HepG2 (cell line): ENCODE results near the gene SBNO2. TPM values are rescaled to one million over a fixed set of nuclear protein-coding genes. Genes with fewer than 3 reads are reported as not detected.

Experiments
- ATAC-seq: fragments of 200-7000 bp; cut with Tn5 transposase; 3 replicates; pipeline ENCODE4 v1.9.1; 2020; ENCODE audit warnings: mild to moderate bottlenecking, moderate library complexity
- BruUV-seq: library from RNA; stranded (reverse); fragments of 400-500 nt; replicated peaks from 2 replicates; lab custom pipeline; 2021; lab: Mats Ljungman, UMichigan
- CTCF ChIA-PET: fragments of 300-600 bp; formaldehyde crosslinking; extraction: SDS; loops from one replicate; lab custom pipeline; 2021; ENCODE audit warnings: low total read pairs, inconsistent platforms, low intra/inter-chr PET ratio; lab: Yijun Ruan, JAX
- POLR2A ChIA-PET: fragments of 350-600 bp; sonication (Branson Sonifier 250); formaldehyde crosslinking; loops from one replicate; lab custom pipeline; 2020; ENCODE audit warnings: antibody characterized with exemption, inconsistent platforms; lab: Yijun Ruan, JAX
- DNase-seq: peaks from one replicate; pipeline ENCODE4 v3.0.0-alpha.2; 2015; ENCODE audit warnings: low spot score
- FAIRE-seq: peaks from 3 replicates; lab custom pipeline; 2011; peaks lifted over from hg19 to GRCh38; lab: Jason Lieb, UNC
- H2AFZ ChIP-seq: one replicate; pipeline ENCODE4 v1.6.1; 2011; ENCODE audit warnings: low read length, inconsistent platforms
- H3K27ac ChIP-seq: fragments of 300-600 bp; 3 replicates; pipeline ENCODE4 v1.8.0; 2011; ENCODE audit warnings: mixed run types, mild to moderate bottlenecking, mixed read lengths, low read length, inconsistent platforms; ENCODE audit not compliant: insufficient read depth; ENCODE audit errors: extremely low read length
- H3K27me3 ChIP-seq, 2 experiments: fragments of 200-600 bp in 1 of 2; 2 replicates in 1 of 2; 3 replicates in 1 of 2; pipeline versions ENCODE4 v1.6.0 to v1.8.0; 2011; ENCODE audit warnings: low read length in 2 of 2, mild to moderate bottlenecking in 2 of 2, moderate library complexity in 2 of 2, inconsistent platforms in 1 of 2; ENCODE audit not compliant: insufficient read depth in 2 of 2, control insufficient read depth in 1 of 2
- H3K36me3 ChIP-seq, 2 experiments: fragments of 200-600 bp in 1 of 2; replicated peaks in 1 of 2; 2 replicates in 1 of 2; 3 replicates in 1 of 2; pipeline versions ENCODE4 v1.5.1 to v1.8.0; 2011; ENCODE audit warnings: low read length in 2 of 2, inconsistent platforms in 1 of 2; ENCODE audit not compliant: insufficient read depth in 2 of 2, control insufficient read depth in 1 of 2
- H3K4me1 ChIP-seq: 2 replicates; pipeline ENCODE4 v1.5.1; 2012; ENCODE audit warnings: low read length, inconsistent platforms; ENCODE audit not compliant: insufficient read depth
- H3K4me2 ChIP-seq: 2 replicates; pipeline ENCODE4 v1.6.0; 2011; ENCODE audit warnings: low read depth, low read length, inconsistent platforms
- H3K4me3 ChIP-seq, 3 experiments: fragments of 200-600 bp in 1 of 3; sonication (generic), shearing (Covaris generic) in 1 of 3; replicated peaks in 1 of 3; 2 replicates each; pipeline ENCODE4 v1.5.1; 2011 to 2016; ENCODE audit warnings: low read length in 3 of 3, inconsistent platforms in 2 of 3, low read depth in 2 of 3, mild to moderate bottlenecking in 2 of 3, control low read depth in 1 of 3, mixed read lengths in 1 of 3; ENCODE audit not compliant: insufficient read depth in 1 of 3
- H3K79me2 ChIP-seq: one replicate; pipeline ENCODE4 v1.6.1; 2011; ENCODE audit warnings: low read length, inconsistent platforms; ENCODE audit not compliant: insufficient read depth
- H3K9ac ChIP-seq: 2 replicates; pipeline ENCODE4 v1.6.0; 2011; ENCODE audit warnings: mild to moderate bottlenecking, low read depth, low read length, inconsistent platforms; ENCODE audit not compliant: insufficient read depth
- H3K9me3 ChIP-seq: 2 replicates; pipeline ENCODE4 v1.5.1; 2012; ENCODE audit warnings: mild to moderate bottlenecking, low read length
- H4K20me1 ChIP-seq: 2 replicates; pipeline ENCODE4 v1.6.0; 2011; ENCODE audit warnings: inconsistent platforms, mild to moderate bottlenecking, low read length, moderate library complexity; ENCODE audit not compliant: insufficient read depth
- AGO1 ChIP-seq: fragments of 200-400 bp; formaldehyde crosslinking; IDR thresholded peaks from 2 replicates; pipeline ENCODE4 v1.6.1; 2017; ENCODE audit warnings: mild to moderate bottlenecking, low read depth, low read length, moderate library complexity; ENCODE audit not compliant: poor library complexity, severe bottlenecking
- AGO2 ChIP-seq: fragments of 200-400 bp; formaldehyde crosslinking; optimal IDR thresholded peaks from 2 replicates; pipeline ENCODE3; 2017; ENCODE audit warnings: mild to moderate bottlenecking, low read depth, low read length, moderate library complexity
- ARHGAP35 ChIP-seq: sonication (generic); formaldehyde crosslinking; IDR thresholded peaks from 2 replicates; pipeline ENCODE4 v1.9.0; 2022; ENCODE audit warnings: mild to moderate bottlenecking, inconsistent platforms, moderate library complexity, missing genetic modification reagents, borderline replicate concordance
- ARID2 ChIP-seq: sonication (generic); formaldehyde crosslinking; IDR thresholded peaks from 2 replicates; pipeline ENCODE4 v1.8.1; 2022; ENCODE audit warnings: mild to moderate bottlenecking, missing genetic modification reagents, borderline replicate concordance
- FIP1L1 ChIP-seq: fragments of 200-400 bp; formaldehyde crosslinking; IDR thresholded peaks from 2 replicates; pipeline ENCODE4 v1.6.1; 2018; ENCODE audit warnings: low read depth, mild to moderate bottlenecking, low read length, moderate library complexity, borderline replicate concordance; ENCODE audit not compliant: insufficient read depth
- HNRNPL ChIP-seq: fragments of 200-400 bp; formaldehyde crosslinking; IDR thresholded peaks from 2 replicates; pipeline ENCODE4 v1.6.1; 2017; ENCODE audit warnings: mild to moderate bottlenecking, low read depth, low read length
- PHF5A ChIP-seq: IDR thresholded peaks from one replicate; pipeline ENCODE4 v1.6.1; 2018; ENCODE audit warnings: low read depth, missing genetic modification reagents; ENCODE audit not compliant: unreplicated experiment
- RBFOX2 ChIP-seq: fragments of 200-400 bp; formaldehyde crosslinking; IDR thresholded peaks from 2 replicates; pipeline ENCODE4 v1.6.1; 2017; ENCODE audit warnings: low read depth, mild to moderate bottlenecking, low read length
- SIN3B ChIP-seq: fragments of 150-350 bp; IDR thresholded peaks from 2 replicates; pipeline ENCODE4 v1.6.1; 2014; ENCODE audit warnings: low read length
- TRIM24 ChIP-seq: sonication (generic); formaldehyde crosslinking; IDR thresholded peaks from 2 replicates; pipeline ENCODE4 v1.8.0; 2022; ENCODE audit warnings: mild to moderate bottlenecking, missing genetic modification reagents
- ZNF12 ChIP-seq: sonication (generic); formaldehyde crosslinking; IDR thresholded peaks from 2 replicates; pipeline ENCODE4 v1.5.0; 2020; ENCODE audit warnings: missing genetic modification reagents
- ZNF282 ChIP-seq: fragments of 450-650 bp; IDR thresholded peaks from 2 replicates; pipeline ENCODE4 v1.6.1; 2018; ENCODE audit not compliant: partially characterized antibody
- ZNF501 ChIP-seq: sonication (generic); formaldehyde crosslinking; IDR thresholded peaks from 2 replicates; pipeline ENCODE4 v1.5.1; 2020; ENCODE audit warnings: mild to moderate bottlenecking, moderate library complexity, missing genetic modification reagents
- ZNF709 ChIP-seq: sonication (generic); formaldehyde crosslinking; IDR thresholded peaks from 2 replicates; pipeline ENCODE4 v1.5.0; 2020; ENCODE audit warnings: mild to moderate bottlenecking, missing genetic modification reagents
- WGBS: methylation state at CpG from one replicate; pipeline ENCODE4 v1.1.6; 2017; ENCODE audit warnings: low lambda C conversion rate; 5-methylcytosine and 5-hydroxymethylcytosine counted together
- in situ Hi-C: cut with HindIII; loops from 2 replicates; pipeline ENCODE4 v1.10.0; 2017; ENCODE audit warnings: low pct_unique_long_range_greater_than_20kb; ENCODE audit not compliant: extremely low pct_ligation_motif_present
- intact Hi-C: fragments of 100-400 bp; cut with micrococcal nuclease; formaldehyde crosslinking; loops from one replicate; pipeline ENCODE4 v1.10.0; 2022; ENCODE audit not compliant: unreplicated experiment
- polyA plus RNA-seq, 8 experiments: library from polyadenylated mRNA; depleted of rRNA in 3 of 8; stranded (reverse) in 7 of 8; unstranded in 1 of 8; fragments of >200 nt; fragmentation: Illumina TruSeq in 4 of 8; extraction: Trizol in 4 of 8; gene quantifications; 2 replicates each; pipeline versions ENCODE4 v1.2.1 to v1.2.3, GENCODE V29; 2011 to 2016; ENCODE audit warnings: low read depth in 4 of 8, missing spikeins in 1 of 8, mixed read lengths in 1 of 8; ENCODE audit not compliant: insufficient read depth in 1 of 8
- total RNA-seq, 5 experiments: library from RNA; depleted of rRNA; stranded (reverse); fragments of >200 nt; fragmentation: Illumina TruSeq; extraction: Trizol; gene quantifications; 2 replicates each; pipeline ENCODE4 v1.2.3, GENCODE V29; 2016; ENCODE audit warnings: low read depth in 1 of 5
- TF ChIP-seq, protein P1 (sequence below): sonication (generic); formaldehyde crosslinking; IDR thresholded peaks from 2 replicates; pipeline ENCODE4 v1.4.0; 2020; ENCODE audit warnings: missing genetic modification reagents
- TF ChIP-seq, protein P2 (sequence below): sonication (generic); formaldehyde crosslinking; IDR thresholded peaks from 2 replicates; pipeline ENCODE4 v1.4.0; 2020; ENCODE audit warnings: missing genetic modification reagents, mild to moderate bottlenecking, borderline replicate concordance
- TF ChIP-seq, protein P3 (sequence below): sonication (generic); formaldehyde crosslinking; IDR thresholded peaks from 2 replicates; pipeline ENCODE4 v1.4.0; 2020; ENCODE audit warnings: missing genetic modification reagents

The SBNO2 gene
- total and polyA plus RNA-seq, 2 of the 13 experiments (the other 11 are each of a cell fraction or from before 2014, with no cell fraction given): 8.6 to 10.4 TPM

DNA sequence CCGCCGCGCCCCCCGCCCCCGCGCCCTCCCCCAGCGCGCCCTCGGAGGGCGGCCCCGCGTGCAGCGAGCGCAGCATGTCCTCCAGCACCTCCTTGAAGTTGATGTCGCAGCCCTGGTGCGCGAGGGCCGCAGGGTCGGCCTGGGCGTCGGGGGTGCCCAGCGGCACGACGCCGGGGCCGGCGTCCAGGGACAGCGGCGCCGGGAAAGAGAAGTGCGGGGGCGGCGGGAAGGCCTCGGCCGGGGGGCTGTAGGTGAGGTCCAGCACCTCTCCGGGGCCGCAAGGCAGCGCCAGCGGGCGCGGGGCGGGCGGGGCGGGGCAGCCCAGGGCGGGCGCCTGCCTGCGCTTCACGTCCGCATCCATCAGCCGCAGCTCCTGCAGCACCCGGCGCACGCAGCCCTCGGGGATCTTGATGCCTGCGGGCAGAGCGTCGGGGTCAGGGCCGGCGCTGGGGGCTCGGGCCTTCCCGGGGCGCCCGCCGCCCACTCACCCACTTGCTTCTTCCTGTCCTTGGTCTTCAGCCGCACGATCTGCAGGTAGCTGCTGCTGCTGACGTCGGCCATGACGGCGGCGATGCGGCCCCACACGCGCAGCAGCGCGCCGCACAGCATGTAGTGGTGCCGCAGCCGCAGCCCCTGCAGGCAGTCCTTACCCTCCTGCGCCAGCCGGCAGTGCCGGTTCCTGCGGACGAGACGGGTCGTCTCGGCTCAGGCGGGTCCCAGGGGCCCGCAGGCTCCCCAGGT lies 65.6 kb downstream of the SBNO2 start:
- ATAC-seq (no peak), DNase-seq (no peak), FAIRE-seq (no peak)
- Histone ChIP-seq H3K36me3 (peaks cover 10 to 20% of the 10 kb centered on the region in 2 experiments; a peak in 4 of 5 replicates), H3K4me1 (peaks cover 34% of the 10 kb centered on the region), H3K4me3 (no peak overlapping the region), H3K9ac (no peak overlapping the region), H3K4me2 (no peak overlapping the region), H3K9me3 (no peaks in the 10 kb centered on the region), H3K27ac (no peak overlapping the region), H4K20me1 (peaks cover 15% of the 10 kb centered on the region; the same call in 1 of the 2 replicates), H3K79me2 (peaks cover 11% of the 10 kb centered on the region), H2AFZ (no peak overlapping the region), H3K27me3 (no peaks in the 10 kb centered on the region)
- intact Hi-C loops: loop anchor here (10.0 kb wide), 1 partner anchor 54 kb away; no protein-coding TSS in a partner anchor
- no TSS peak for BruUV-seq
- ChIA-PET POLR2A (interaction anchor here (0.6 to 1.2 kb wide), 2 partner anchors 10 to 130 kb away, joined by 4 to 6 read pairs; no protein-coding TSS in a partner anchor), CTCF (no interaction called here)
- 98% methylated on average over 62 of the region's 89 CpGs for WGBS
- in situ Hi-C loops: no loop called here
- TF ChIP-seq TRIM24 (CRISPR knock-in tag): no peak
- TF ChIP-seq AGO1: peak; percentile 75
- TF ChIP-seq, protein P1, sequence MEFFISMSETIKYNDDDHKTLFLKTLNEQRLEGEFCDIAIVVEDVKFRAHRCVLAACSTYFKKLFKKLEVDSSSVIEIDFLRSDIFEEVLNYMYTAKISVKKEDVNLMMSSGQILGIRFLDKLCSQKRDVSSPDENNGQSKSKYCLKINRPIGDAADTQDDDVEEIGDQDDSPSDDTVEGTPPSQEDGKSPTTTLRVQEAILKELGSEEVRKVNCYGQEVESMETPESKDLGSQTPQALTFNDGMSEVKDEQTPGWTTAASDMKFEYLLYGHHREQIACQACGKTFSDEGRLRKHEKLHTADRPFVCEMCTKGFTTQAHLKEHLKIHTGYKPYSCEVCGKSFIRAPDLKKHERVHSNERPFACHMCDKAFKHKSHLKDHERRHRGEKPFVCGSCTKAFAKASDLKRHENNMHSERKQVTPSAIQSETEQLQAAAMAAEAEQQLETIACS (CRISPR knock-in tag): no peak
- TF ChIP-seq HNRNPL: 0 out of 2 replicates have a peak, but pooled peaks have one; percentile 7
- no peak for TF ChIP-seq SIN3B
- no peak for TF ChIP-seq ZNF12 (CRISPR knock-in tag)
- peak; percentile 90 for TF ChIP-seq AGO2
- TF ChIP-seq, protein P2, sequence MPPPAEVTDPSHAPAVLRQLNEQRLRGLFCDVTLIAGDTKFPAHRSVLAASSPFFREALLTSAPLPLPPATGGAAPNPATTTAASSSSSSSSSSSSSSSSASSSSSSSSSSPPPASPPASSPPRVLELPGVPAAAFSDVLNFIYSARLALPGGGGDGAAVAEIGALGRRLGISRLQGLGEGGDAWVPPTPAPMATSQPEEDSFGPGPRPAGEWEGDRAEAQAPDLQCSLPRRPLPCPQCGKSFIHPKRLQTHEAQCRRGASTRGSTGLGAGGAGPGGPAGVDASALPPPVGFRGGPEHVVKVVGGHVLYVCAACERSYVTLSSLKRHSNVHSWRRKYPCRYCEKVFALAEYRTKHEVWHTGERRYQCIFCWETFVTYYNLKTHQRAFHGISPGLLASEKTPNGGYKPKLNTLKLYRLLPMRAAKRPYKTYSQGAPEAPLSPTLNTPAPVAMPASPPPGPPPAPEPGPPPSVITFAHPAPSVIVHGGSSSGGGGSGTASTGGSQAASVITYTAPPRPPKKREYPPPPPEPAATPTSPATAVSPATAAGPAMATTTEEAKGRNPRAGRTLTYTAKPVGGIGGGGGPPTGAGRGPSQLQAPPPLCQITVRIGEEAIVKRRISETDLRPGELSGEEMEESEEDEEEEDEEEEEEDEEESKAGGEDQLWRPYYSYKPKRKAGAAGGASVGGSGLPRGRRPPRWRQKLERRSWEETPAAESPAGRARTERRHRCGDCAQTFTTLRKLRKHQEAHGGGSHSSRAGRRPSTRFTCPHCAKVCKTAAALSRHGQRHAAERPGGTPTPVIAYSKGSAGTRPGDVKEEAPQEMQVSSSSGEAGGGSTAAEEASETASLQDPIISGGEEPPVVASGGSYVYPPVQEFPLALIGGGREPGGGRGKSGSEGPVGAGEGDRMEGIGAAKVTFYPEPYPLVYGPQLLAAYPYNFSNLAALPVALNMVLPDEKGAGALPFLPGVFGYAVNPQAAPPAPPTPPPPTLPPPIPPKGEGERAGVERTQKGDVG (CRISPR knock-in tag): no peak
- no peak for TF ChIP-seq ZNF501 (CRISPR knock-in tag)
- TF ChIP-seq ARID2 (CRISPR knock-in tag): no peak
- TF ChIP-seq FIP1L1: no peak
- TF ChIP-seq ZNF709 (CRISPR knock-in tag): no peak
- TF ChIP-seq, protein P3, sequence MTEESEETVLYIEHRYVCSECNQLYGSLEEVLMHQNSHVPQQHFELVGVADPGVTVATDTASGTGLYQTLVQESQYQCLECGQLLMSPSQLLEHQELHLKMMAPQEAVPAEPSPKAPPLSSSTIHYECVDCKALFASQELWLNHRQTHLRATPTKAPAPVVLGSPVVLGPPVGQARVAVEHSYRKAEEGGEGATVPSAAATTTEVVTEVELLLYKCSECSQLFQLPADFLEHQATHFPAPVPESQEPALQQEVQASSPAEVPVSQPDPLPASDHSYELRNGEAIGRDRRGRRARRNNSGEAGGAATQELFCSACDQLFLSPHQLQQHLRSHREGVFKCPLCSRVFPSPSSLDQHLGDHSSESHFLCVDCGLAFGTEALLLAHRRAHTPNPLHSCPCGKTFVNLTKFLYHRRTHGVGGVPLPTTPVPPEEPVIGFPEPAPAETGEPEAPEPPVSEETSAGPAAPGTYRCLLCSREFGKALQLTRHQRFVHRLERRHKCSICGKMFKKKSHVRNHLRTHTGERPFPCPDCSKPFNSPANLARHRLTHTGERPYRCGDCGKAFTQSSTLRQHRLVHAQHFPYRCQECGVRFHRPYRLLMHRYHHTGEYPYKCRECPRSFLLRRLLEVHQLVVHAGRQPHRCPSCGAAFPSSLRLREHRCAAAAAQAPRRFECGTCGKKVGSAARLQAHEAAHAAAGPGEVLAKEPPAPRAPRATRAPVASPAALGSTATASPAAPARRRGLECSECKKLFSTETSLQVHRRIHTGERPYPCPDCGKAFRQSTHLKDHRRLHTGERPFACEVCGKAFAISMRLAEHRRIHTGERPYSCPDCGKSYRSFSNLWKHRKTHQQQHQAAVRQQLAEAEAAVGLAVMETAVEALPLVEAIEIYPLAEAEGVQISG (CRISPR knock-in tag): no peak
- no peak for TF ChIP-seq PHF5A (CRISPR knock-in tag)
- no peak for TF ChIP-seq ZNF282
- TF ChIP-seq RBFOX2: peak; percentile 70
- TF ChIP-seq ARHGAP35 (CRISPR knock-in tag): no peak
